ENCODE data around the gene PITHD1.

GRCh38 chr1:23799570-23800399 is 21.6 kb downstream of the PITHD1 start:
- TF ChIP-seq CTCF (IDR thresholded peaks at IDR 0.05; ENCODE audit: low read depth, low read length, poor library complexity, severe bottlenecking) (no peak), EZH2phosphoT487 (IDR thresholded peaks at IDR 0.05; ENCODE audit: borderline replicate concordance, low read length) (no peak)
